Tibial nerve (tissue), 4 donors: ENCODE data around the gene ZNF311.

Source experiments
- CTCF ChIP-seq, 5 experiments: fragments of 200-600 bp in 3 of 5; fragments of 450-650 bp in 2 of 5; sonication (generic) in 3 of 5; IDR thresholded peaks; one replicate each; pipeline ENCODE4 v1.5.1; 2016 to 2019; ENCODE audit warnings: antibody characterized with exemption in 5 of 5, mild to moderate bottlenecking in 3 of 5, moderate library complexity in 2 of 5
- EP300 ChIP-seq, 2 donors: sonication (generic); formaldehyde crosslinking; IDR thresholded peaks; one replicate each; pipeline ENCODE4 v1.6.1; 2017; ENCODE audit warnings: antibody characterized with exemption in 2 of 2, mild to moderate bottlenecking in 1 of 2
- POLR2A ChIP-seq, 2 donors: fragments of 450-650 bp; IDR thresholded peaks; one replicate each; pipeline ENCODE4 v1.6.1; 2017; ENCODE audit warnings: antibody characterized with exemption in 2 of 2, mild to moderate bottlenecking in 2 of 2, moderate library complexity in 2 of 2

GRCh38 chr6:28953585-28954258 is 51.4 kb downstream of the ZNF311 start:
- no peak for TF ChIP-seq CTCF (IDR thresholded peaks at IDR 0.05)
- TF ChIP-seq POLR2A (IDR thresholded peaks at IDR 0.05): no peak
- no peak for TF ChIP-seq EP300 (IDR thresholded peaks at IDR 0.05)
